ENCODE results near the gene RET.

Gene RET

DNA sequence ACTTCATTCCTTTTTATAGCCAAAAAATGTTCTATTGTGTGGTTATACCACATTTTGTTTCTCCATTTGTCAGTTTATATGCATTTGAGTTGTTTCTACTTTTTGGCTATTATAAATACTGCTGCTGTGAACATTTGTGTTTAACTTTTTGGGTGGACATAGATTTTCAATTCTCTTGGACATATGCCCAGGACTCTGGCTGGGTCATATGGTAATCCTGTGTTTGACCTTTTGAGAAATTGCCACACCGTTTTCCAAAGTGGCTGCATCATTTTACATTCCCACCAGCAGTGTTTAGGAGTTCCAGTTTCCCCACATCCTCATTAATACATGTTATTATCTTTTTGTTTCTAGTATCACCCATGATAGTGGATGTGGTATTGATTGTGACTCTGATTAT, 100.7 kb downstream of the RET start:
- no peak for DNase-seq (ENCODE audit: low read depth, low spot score)
- no peak overlapping the region for H3K4me3 ChIP-seq (ENCODE audit: low read length)

Measured in Jurkat, Clone E6-1 (cell line).